Measurements from ENCODE around the gene MCM9.
"Not testable (repeated sequence)": the region's sequence is repeated elsewhere in the genome, so short reads cannot be mapped to it uniquely, and the experiment has no call there.

Gene MCM9

DNA sequence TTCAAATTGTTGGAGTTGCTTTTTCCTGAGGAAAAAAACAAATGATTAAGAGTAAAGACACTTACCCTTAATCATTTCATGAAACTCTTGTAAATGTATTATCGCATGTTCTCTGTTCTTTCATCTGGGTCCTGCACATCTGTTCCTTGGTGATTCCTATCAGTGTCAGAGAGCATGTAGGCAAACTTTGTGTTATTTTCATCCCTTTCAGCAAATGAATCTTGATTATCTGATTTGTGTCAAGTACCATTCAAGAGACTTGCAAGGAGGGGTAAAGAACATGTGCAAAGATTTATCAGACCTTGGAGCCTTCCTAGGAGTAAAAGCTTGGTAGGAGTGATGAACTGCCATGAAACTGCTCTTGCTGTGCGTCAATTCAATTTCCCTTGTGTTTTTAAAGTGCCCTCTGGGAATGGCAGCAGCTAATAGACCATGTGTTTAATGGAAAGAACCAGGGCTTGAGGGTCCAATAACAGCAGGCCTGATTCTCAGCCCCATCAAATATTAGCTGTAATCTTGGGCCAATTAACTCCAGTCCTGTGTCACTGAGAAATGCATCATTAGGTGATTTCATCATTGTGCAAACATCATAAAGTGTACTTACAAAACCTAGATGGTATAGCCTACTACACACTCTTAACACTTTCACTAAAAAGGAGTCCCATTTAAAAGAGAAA, 164.7 kb downstream of the MCM9 start:
- Histone ChIP-seq H3K27ac (replicated peaks) (no peak overlapping the region), H3K27me3 (ENCODE audit: insufficient read depth, poor library complexity, severe bottlenecking) (no peaks in the 10 kb centered on the region), H3K4me3 (replicated peaks; ENCODE audit: insufficient read depth, low read length) (no peak overlapping the region)
- TF ChIP-seq, protein P1, sequence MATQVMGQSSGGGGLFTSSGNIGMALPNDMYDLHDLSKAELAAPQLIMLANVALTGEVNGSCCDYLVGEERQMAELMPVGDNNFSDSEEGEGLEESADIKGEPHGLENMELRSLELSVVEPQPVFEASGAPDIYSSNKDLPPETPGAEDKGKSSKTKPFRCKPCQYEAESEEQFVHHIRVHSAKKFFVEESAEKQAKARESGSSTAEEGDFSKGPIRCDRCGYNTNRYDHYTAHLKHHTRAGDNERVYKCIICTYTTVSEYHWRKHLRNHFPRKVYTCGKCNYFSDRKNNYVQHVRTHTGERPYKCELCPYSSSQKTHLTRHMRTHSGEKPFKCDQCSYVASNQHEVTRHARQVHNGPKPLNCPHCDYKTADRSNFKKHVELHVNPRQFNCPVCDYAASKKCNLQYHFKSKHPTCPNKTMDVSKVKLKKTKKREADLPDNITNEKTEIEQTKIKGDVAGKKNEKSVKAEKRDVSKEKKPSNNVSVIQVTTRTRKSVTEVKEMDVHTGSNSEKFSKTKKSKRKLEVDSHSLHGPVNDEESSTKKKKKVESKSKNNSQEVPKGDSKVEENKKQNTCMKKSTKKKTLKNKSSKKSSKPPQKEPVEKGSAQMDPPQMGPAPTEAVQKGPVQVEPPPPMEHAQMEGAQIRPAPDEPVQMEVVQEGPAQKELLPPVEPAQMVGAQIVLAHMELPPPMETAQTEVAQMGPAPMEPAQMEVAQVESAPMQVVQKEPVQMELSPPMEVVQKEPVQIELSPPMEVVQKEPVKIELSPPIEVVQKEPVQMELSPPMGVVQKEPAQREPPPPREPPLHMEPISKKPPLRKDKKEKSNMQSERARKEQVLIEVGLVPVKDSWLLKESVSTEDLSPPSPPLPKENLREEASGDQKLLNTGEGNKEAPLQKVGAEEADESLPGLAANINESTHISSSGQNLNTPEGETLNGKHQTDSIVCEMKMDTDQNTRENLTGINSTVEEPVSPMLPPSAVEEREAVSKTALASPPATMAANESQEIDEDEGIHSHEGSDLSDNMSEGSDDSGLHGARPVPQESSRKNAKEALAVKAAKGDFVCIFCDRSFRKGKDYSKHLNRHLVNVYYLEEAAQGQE (IDR thresholded peaks at IDR 0.05; ENCODE audit: insufficient replicate concordance, low read depth) = no peak
- no peak for TF ChIP-seq POLR2AphosphoS5 (IDR thresholded peaks at IDR 0.05; ENCODE audit: low read depth)
- no peak for TF ChIP-seq GABPA (IDR thresholded peaks at IDR 0.05; ENCODE audit: low read depth)
- no peak for TF ChIP-seq SPI1 (IDR thresholded peaks at IDR 0.05; ENCODE audit: borderline replicate concordance, low read depth)
- TF ChIP-seq, protein P2, sequence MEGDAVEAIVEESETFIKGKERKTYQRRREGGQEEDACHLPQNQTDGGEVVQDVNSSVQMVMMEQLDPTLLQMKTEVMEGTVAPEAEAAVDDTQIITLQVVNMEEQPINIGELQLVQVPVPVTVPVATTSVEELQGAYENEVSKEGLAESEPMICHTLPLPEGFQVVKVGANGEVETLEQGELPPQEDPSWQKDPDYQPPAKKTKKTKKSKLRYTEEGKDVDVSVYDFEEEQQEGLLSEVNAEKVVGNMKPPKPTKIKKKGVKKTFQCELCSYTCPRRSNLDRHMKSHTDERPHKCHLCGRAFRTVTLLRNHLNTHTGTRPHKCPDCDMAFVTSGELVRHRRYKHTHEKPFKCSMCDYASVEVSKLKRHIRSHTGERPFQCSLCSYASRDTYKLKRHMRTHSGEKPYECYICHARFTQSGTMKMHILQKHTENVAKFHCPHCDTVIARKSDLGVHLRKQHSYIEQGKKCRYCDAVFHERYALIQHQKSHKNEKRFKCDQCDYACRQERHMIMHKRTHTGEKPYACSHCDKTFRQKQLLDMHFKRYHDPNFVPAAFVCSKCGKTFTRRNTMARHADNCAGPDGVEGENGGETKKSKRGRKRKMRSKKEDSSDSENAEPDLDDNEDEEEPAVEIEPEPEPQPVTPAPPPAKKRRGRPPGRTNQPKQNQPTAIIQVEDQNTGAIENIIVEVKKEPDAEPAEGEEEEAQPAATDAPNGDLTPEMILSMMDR (IDR thresholded peaks at IDR 0.05; ENCODE audit: insufficient read depth, low read length) = no peak
- no peak for DNase-seq (ENCODE audit: low read depth in 1 of 2, low spot score in 1 of 2)

DNA sequence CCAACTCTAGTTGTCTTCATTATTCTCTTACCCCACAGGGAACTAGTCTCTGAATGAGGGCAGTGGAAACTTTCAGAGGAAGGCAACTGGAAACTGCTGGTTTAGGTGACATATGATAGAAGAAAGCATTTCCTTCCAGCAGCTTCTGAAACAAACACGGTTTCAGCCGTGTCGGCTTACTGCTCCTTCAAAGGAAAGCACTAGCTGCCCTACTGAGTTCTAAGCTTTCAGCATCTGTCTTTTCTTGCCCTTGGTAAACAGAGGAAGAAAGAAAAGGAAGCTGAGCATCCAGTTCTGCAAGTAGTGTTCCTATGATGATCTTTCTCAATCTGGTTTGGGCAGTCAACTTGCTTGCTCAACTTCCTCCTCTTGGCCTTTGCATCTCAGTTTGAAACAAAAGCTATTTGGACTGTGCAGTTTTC, 166.0 kb downstream of the MCM9 start:
- Histone ChIP-seq H3K4me3 (replicated peaks; ENCODE audit: insufficient read depth, low read length) (no peak overlapping the region), H3K27me3 (ENCODE audit: insufficient read depth, poor library complexity, severe bottlenecking) (no peaks in the 10 kb centered on the region), H3K27ac (replicated peaks) (peak overlapping the region; percentile 71)
- DNase-seq (ENCODE audit: low read depth in 1 of 2, low spot score in 1 of 2) = peak; percentile 67 to 75
- TF ChIP-seq SPI1 (IDR thresholded peaks at IDR 0.05; ENCODE audit: borderline replicate concordance, low read depth) (peak; percentile 36; the same call in 1 of the 2 replicates), POLR2AphosphoS5 (IDR thresholded peaks at IDR 0.05; ENCODE audit: low read depth) (no peak), GABPA (IDR thresholded peaks at IDR 0.05; ENCODE audit: low read depth) (no peak)

DNA sequence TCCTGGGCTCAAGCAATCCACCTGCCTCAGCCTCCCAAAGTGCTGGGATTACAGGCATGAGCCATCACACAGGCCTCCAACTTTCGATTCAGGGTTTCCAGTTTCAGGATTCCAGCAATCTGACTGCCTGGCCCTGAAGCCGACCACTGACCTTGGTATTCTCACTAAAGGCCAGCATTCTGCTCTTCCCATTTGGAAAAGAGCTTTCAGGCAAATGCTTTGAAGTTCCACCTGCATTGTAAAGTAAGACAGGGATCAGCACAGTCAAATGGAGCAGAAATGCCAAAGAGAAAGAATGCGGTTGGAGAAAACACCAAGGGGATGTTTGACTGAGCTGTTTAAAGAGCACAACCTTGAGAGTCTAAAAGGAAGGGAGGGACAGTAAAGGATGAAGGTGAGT, 166.5 kb downstream of the MCM9 start:
- Histone ChIP-seq H3K27ac (replicated peaks) (peak overlapping the region; percentile 71), H3K4me3 (replicated peaks; ENCODE audit: insufficient read depth, low read length) (no peak overlapping the region), H3K27me3 (ENCODE audit: insufficient read depth, poor library complexity, severe bottlenecking) (no peaks in the 10 kb centered on the region)
- TF ChIP-seq SPI1 (IDR thresholded peaks at IDR 0.05; ENCODE audit: borderline replicate concordance, low read depth) (no peak), GABPA (IDR thresholded peaks at IDR 0.05; ENCODE audit: low read depth) (no peak), POLR2AphosphoS5 (IDR thresholded peaks at IDR 0.05; ENCODE audit: low read depth) (no peak)
- TF ChIP-seq, protein P1 (IDR thresholded peaks at IDR 0.05; ENCODE audit: insufficient replicate concordance, low read depth) = no peak
- TF ChIP-seq, protein P2 (IDR thresholded peaks at IDR 0.05; ENCODE audit: insufficient read depth, low read length) = no peak
- no peak for DNase-seq (ENCODE audit: low read depth in 1 of 2, low spot score in 1 of 2)

DNA sequence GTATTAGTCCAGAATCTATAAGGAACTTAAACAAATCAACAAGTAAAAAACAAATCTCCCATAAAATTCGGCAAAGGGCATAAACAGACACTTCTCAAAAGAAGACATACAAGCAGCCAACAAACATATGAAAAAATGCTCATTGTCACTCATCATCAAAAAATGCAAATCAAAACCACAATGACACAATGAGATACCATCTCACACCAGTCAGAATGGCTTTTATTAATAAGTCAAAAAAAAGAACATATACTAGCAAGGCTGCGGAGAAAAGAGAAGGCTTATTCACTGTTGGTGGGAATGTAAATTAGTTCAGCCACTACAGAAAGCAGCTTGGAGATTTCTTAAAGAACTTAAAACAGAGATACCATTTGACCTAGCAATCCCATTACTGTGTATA, 169.6 kb downstream of the MCM9 start:
- DNase-seq (ENCODE audit: low read depth in 1 of 2, low spot score in 1 of 2); H3K27ac ChIP-seq (replicated peaks); H3K4me3 ChIP-seq (replicated peaks; ENCODE audit: insufficient read depth, low read length); H3K27me3 ChIP-seq (ENCODE audit: insufficient read depth, poor library complexity, severe bottlenecking): not testable (repeated sequence)

DNA sequence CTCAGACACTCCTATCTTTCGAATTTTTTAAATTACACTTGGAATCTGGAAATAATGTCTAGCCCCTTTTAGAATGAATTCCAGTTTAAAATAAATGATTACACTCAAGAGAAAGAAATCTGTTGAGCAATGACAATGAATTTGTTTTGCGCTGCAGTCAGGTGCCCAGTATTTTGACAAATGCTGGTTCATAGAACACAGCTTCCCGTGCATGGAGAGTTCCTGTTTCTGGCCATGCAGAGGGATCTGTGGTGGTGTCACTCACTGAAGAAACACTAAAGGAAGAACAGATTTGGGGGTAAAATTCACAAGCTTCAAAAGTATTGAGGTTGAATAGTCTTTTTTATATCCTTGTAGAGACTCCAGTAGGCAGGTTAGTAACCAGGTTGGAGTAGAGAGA, 170.2 kb downstream of the MCM9 start:
- Histone ChIP-seq H3K4me3 (replicated peaks; ENCODE audit: insufficient read depth, low read length) (no peak overlapping the region), H3K27me3 (ENCODE audit: insufficient read depth, poor library complexity, severe bottlenecking) (no peaks in the 10 kb centered on the region), H3K27ac (replicated peaks) (no peak overlapping the region)
- TF ChIP-seq, protein P1 (IDR thresholded peaks at IDR 0.05; ENCODE audit: insufficient replicate concordance, low read depth) = no peak
- TF ChIP-seq SPI1 (IDR thresholded peaks at IDR 0.05; ENCODE audit: borderline replicate concordance, low read depth) = peak; percentile 87
- DNase-seq (ENCODE audit: low read depth in 1 of 2, low spot score in 1 of 2) = peak in 1 of 2 experiments; percentile 46
